SU-DHL-6 (cell line): ENCODE measurements around the gene CFAP43.
A peak's percentile ranks its signal among the peaks of the same experiment; 100 is the strongest.

ENCODE experiments used
- H2AFZ ChIP-seq: fragments of 200-600 bp; sonication (generic); 2 replicates; pipeline ENCODE4 v1.6.1; 2014; ENCODE audit warnings: low read depth, mild to moderate bottlenecking, moderate library complexity, mixed read lengths, antibody characterized with exemption, low read length; ENCODE audit not compliant: severe bottlenecking
- H3F3A ChIP-seq: fragments of 200-600 bp; shearing (Covaris generic); 2 replicates; pipeline ENCODE4 v1.6.0; 2016; ENCODE audit warnings: antibody characterized with exemption, mild to moderate bottlenecking; ENCODE audit not compliant: insufficient read depth
- H3K27ac ChIP-seq: fragments of 200-600 bp; sonication (generic); 2 replicates; pipeline ENCODE4 v1.5.1; 2016; ENCODE audit warnings: low read depth, mild to moderate bottlenecking, low read length, moderate library complexity, mixed read lengths
- H3K27me3 ChIP-seq: fragments of 200-600 bp; sonication (generic), shearing (Covaris generic); 2 replicates; pipeline ENCODE4 v1.6.0; 2014; ENCODE audit warnings: mild to moderate bottlenecking, low read length
- H3K36me3 ChIP-seq: fragments of 200-600 bp; sonication (generic); 2 replicates; pipeline ENCODE4 v1.6.1; 2014; ENCODE audit warnings: mild to moderate bottlenecking, low read length, mixed read lengths
- H3K4me2 ChIP-seq: fragments of 300-600, 200-600 bp; shearing (Covaris generic), sonication (generic); 2 replicates; pipeline ENCODE4 v1.6.0; 2014; ENCODE audit warnings: low read length, low read depth, mild to moderate bottlenecking; ENCODE audit not compliant: poor library complexity, severe bottlenecking
- H3K4me3 ChIP-seq: fragments of 200-600 bp; sonication (generic); 2 replicates; pipeline ENCODE4 v1.5.1; 2014; ENCODE audit warnings: antibody characterized with exemption, low read length, mild to moderate bottlenecking, mixed read lengths; ENCODE audit not compliant: insufficient read depth, poor library complexity, severe bottlenecking
- H3K79me2 ChIP-seq: fragments of 200-600 bp; sonication (generic); 2 replicates; pipeline ENCODE4 v1.6.1; 2014; ENCODE audit warnings: mild to moderate bottlenecking, low read length, moderate library complexity; ENCODE audit not compliant: insufficient read depth
- H3K9ac ChIP-seq: fragments of 200-600 bp; sonication (generic); 2 replicates; pipeline ENCODE4 v1.7.0; 2014; ENCODE audit warnings: mild to moderate bottlenecking, low read length
- H3K9me2 ChIP-seq: fragments of 200-600 bp; sonication (generic); replicated peaks from 2 replicates; pipeline ENCODE4 v1.6.1; 2014; ENCODE audit warnings: low read length; ENCODE audit not compliant: insufficient read depth
- H3K9me3 ChIP-seq: fragments of 200-600 bp; sonication (generic); 2 replicates; pipeline ENCODE4 v1.6.1; 2014; ENCODE audit warnings: low read length, mixed read lengths; ENCODE audit not compliant: insufficient read depth
- H4K20me1 ChIP-seq: fragments of 200-600 bp; sonication (generic); 2 replicates; pipeline ENCODE4 v1.6.1; 2014; ENCODE audit warnings: low read depth, mild to moderate bottlenecking, antibody characterized with exemption, low read length, moderate library complexity, mixed read lengths
- EZH2phosphoT487 ChIP-seq: fragments of 200-600 bp; sonication (generic), shearing (Covaris generic); conservative IDR thresholded peaks from 2 replicates; pipeline ENCODE4 v1.6.1; 2018; ENCODE audit warnings: mild to moderate bottlenecking, antibody characterized with exemption, low read length, moderate library complexity, mixed read lengths
- TF ChIP-seq, protein P1 (sequence below): fragments of 200-600 bp; sonication (generic); IDR thresholded peaks from one replicate; pipeline ENCODE4 v1.5.1; 2017; ENCODE audit warnings: antibody characterized with exemption, mild to moderate bottlenecking, low read length, moderate library complexity; ENCODE audit not compliant: insufficient read depth, poor library complexity, severe bottlenecking

Gene CFAP43

DNA sequence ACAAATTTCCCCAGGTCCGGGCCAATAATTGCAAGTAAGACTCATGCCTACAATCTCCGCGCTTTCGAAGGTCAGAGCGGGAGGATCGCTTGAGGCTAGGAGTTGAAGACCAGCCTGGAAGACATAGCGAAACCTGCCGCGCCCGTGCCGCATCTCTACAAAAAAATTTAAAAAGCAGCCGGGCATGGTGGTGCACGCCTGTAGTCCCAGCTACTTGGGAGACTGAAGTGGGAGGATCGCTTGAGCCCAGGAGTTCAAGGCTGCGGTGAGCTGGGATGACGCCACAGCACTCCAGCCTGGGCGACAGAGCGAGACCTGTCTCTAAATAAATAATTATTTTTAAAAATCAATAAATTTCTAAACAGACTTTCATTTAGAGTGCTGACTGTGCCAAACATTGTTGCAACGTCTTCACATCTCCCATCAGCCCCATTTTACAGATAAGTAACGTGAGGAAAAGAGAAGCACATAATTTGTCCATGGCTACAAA, 494 bp upstream of the CFAP43 start:
- Histone ChIP-seq H3K4me2 (peak overlapping the region; percentile 40), H3K9me3 (peaks cover 24% of the 10 kb centered on the region; the same call in 1 of the 2 replicates), H4K20me1 (no peaks in the 10 kb centered on the region), H3K27ac (no peak overlapping the region), H3K9me2 (no peaks in the 10 kb centered on the region), H3K36me3 (no peaks in the 10 kb centered on the region), H3K4me3 (peak overlapping the region; percentile 37), H2AFZ (peak overlapping the region; percentile 26), H3F3A (no peaks in the 10 kb centered on the region), H3K79me2 (no peaks in the 10 kb centered on the region), H3K9ac (no peak overlapping the region), H3K27me3 (no peaks in the 10 kb centered on the region)
- TF ChIP-seq, protein P1, sequence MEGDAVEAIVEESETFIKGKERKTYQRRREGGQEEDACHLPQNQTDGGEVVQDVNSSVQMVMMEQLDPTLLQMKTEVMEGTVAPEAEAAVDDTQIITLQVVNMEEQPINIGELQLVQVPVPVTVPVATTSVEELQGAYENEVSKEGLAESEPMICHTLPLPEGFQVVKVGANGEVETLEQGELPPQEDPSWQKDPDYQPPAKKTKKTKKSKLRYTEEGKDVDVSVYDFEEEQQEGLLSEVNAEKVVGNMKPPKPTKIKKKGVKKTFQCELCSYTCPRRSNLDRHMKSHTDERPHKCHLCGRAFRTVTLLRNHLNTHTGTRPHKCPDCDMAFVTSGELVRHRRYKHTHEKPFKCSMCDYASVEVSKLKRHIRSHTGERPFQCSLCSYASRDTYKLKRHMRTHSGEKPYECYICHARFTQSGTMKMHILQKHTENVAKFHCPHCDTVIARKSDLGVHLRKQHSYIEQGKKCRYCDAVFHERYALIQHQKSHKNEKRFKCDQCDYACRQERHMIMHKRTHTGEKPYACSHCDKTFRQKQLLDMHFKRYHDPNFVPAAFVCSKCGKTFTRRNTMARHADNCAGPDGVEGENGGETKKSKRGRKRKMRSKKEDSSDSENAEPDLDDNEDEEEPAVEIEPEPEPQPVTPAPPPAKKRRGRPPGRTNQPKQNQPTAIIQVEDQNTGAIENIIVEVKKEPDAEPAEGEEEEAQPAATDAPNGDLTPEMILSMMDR: no peak
- no peak for TF ChIP-seq EZH2phosphoT487

DNA sequence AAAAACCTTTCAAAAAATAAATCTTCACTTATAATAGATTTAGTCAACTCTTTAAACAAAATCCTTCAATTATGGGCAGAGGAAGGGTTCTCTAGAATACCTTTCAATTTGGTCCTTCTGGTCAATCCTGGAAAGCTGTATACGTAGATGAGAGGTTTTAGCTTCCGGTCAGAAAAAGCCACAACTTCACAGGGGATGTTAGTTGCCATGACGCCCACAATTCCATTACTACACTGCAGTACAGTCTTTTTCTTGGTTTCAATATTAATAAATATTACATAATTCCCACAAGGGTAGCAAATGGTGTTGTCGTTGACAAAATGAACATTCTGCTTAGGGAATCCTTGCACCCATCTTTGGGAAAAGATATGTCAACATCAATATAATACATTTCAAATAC, 1.7 kb downstream of the CFAP43 start:
- Histone ChIP-seq H2AFZ (no peak overlapping the region), H3K79me2 (no peaks in the 10 kb centered on the region), H3K4me2 (no peak overlapping the region), H3K9ac (no peak overlapping the region), H3F3A (no peaks in the 10 kb centered on the region), H3K27ac (no peak overlapping the region), H3K9me3 (peaks cover 20% of the 10 kb centered on the region; the same call in 1 of the 2 replicates), H3K27me3 (no peaks in the 10 kb centered on the region), H4K20me1 (no peaks in the 10 kb centered on the region), H3K9me2 (no peaks in the 10 kb centered on the region), H3K36me3 (no peaks in the 10 kb centered on the region), H3K4me3 (no peak overlapping the region)
- TF ChIP-seq, protein P1: no peak
- no peak for TF ChIP-seq EZH2phosphoT487

DNA sequence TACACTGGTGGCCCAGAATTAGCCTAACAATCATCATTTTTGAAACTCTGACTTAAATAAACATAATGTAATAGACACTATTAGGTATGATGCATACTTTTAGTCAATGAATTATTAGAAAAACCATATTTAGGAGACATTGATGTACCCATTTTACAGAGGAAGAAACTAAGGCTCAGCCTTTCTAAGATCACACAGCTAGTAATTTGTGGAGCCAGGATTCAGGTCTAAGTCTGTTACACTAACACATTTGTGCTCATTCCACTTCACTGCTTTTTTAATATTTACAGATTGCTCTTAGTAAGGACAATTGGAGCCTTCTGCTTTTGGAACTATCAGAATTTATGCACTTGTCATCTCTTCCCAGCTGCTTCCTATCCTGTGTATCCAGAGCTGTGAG, 8.9 kb downstream of the CFAP43 start:
- Histone ChIP-seq H3K4me3 (no peak overlapping the region), H2AFZ (no peak overlapping the region), H3K9ac (no peak overlapping the region), H3F3A (no peaks in the 10 kb centered on the region), H3K9me2 (no peaks in the 10 kb centered on the region), H3K9me3 (no peaks in the 10 kb centered on the region), H3K36me3 (no peaks in the 10 kb centered on the region), H3K27ac (no peak overlapping the region), H3K4me2 (no peak overlapping the region), H3K79me2 (no peaks in the 10 kb centered on the region), H3K27me3 (no peaks in the 10 kb centered on the region), H4K20me1 (no peaks in the 10 kb centered on the region)
- TF ChIP-seq EZH2phosphoT487: no peak
- TF ChIP-seq, protein P1: no peak
